CD4-positive, alpha-beta T cell (primary cell): ENCODE results near the gene ALPK3. TPM values are rescaled to one million over a fixed set of nuclear protein-coding genes. Genes with fewer than 3 reads are reported as not detected.

Source experiments
- ATAC-seq: fragments of 200-7000 bp; cut with Tn5 transposase; one replicate; pipeline ENCODE4 v1.10.0; 2022; ENCODE audit warnings: mild to moderate bottlenecking; ENCODE audit not compliant: poor library complexity
- CTCF ChIA-PET: fragments of 350-600 bp; sonication (Branson Sonifier 250); formaldehyde crosslinking; loops from one replicate; lab custom pipeline; 2021; ENCODE audit warnings: antibody characterized with exemption, inconsistent platforms; lab: Charles Lee
- POLR2A ChIA-PET: fragments of 350-600 bp; sonication (Branson Sonifier 250); formaldehyde crosslinking; loops from one replicate; lab custom pipeline; 2021; ENCODE audit warnings: antibody characterized with exemption, inconsistent platforms; lab: Charles Lee
- DNase-seq, 14 experiments: peaks; one replicate each; pipeline ENCODE4 v3.0.0-alpha.2; 2013 to 2020; ENCODE audit warnings: mixed read lengths in 2 of 14
- H3K27ac ChIP-seq, 2 donors: one replicate each; pipeline versions ENCODE4 v1.5.1 to v1.7.0; 2013; ENCODE audit warnings: low read length in 2 of 2, low read depth in 1 of 2, mild to moderate bottlenecking in 1 of 2
- H3K27me3 ChIP-seq, 2 experiments: 1 replicate in 1 of 2; 2 replicates in 1 of 2; pipeline versions ENCODE4 v1.6.1 to v1.7.0; 2013; ENCODE audit warnings: low read length in 2 of 2, control low read depth in 1 of 2, mild to moderate bottlenecking in 1 of 2, moderate library complexity in 1 of 2; ENCODE audit not compliant: insufficient read depth in 2 of 2, control insufficient read depth in 1 of 2
- H3K36me3 ChIP-seq: one replicate; pipeline ENCODE4 v1.6.1; 2013; ENCODE audit warnings: low read length, control low read depth; ENCODE audit not compliant: insufficient read depth
- H3K4me1 ChIP-seq: one replicate; pipeline ENCODE4 v1.6.1; 2013; ENCODE audit warnings: low read length, control low read depth; ENCODE audit not compliant: insufficient read depth
- H3K4me3 ChIP-seq: one replicate; pipeline ENCODE4 v1.5.1; 2013; ENCODE audit warnings: mild to moderate bottlenecking, low read length, moderate library complexity
- H3K9me3 ChIP-seq, 2 experiments: 1 replicate in 1 of 2; 2 replicates in 1 of 2; pipeline versions ENCODE4 v1.6.1 to v1.7.0; 2013; ENCODE audit warnings: low read length in 2 of 2, mild to moderate bottlenecking in 2 of 2, control low read depth in 1 of 2, moderate library complexity in 1 of 2; ENCODE audit not compliant: control insufficient read depth in 1 of 2, insufficient read depth in 1 of 2
- H3K27ac Mint-ChIP-seq: one replicate; pipeline ENCODE4 v1.8.0; 2020; ENCODE audit warnings: mixed read lengths
- H3K27me3 Mint-ChIP-seq: one replicate; pipeline ENCODE4 v1.8.0; 2021; ENCODE audit warnings: mixed read lengths
- H3K36me3 Mint-ChIP-seq: one replicate; pipeline ENCODE4 v1.8.0; 2021; ENCODE audit warnings: low read depth, mixed read lengths
- H3K4me1 Mint-ChIP-seq: one replicate; pipeline ENCODE4 v1.8.0; 2021; ENCODE audit warnings: low read depth, mixed read lengths
- H3K4me3 Mint-ChIP-seq: one replicate; pipeline ENCODE4 v1.8.0; 2020; ENCODE audit warnings: mild to moderate bottlenecking, mixed read lengths
- H3K9me3 Mint-ChIP-seq: one replicate; pipeline ENCODE4 v1.8.0; 2020; ENCODE audit warnings: mixed read lengths
- CTCF ChIP-seq: fragments of 200-600 bp; IDR thresholded peaks from one replicate; pipeline ENCODE4 v1.8.0; 2022; ENCODE audit warnings: antibody characterized with exemption, mild to moderate bottlenecking
- intact Hi-C, 2 experiments: fragments of 100-400 bp; cut with DNase I in 1 of 2; cut with micrococcal nuclease in 1 of 2; formaldehyde crosslinking; loops; one replicate each; pipeline versions ENCODE4 v1.15.1 to v1.9.0; 2023 to 2025; cut with DNase I, micrococcal nuclease
- total RNA-seq, 174 experiments: library from RNA in 2 of 174; stranded (reverse) in 2 of 174; gene quantifications; one replicate each; pipeline ENCODE4 v1.2.3 and lab custom pipeline; 2021 to 2026

ALPK3 gene
- total RNA-seq, 2 experiments from 2014 or later = 0.14 TPM

- no peaks in the 10 kb centered on the region for H3K4me1 ChIP-seq
- POLR2A ChIA-PET = no interaction called here
- Mint-ChIP-seq H3K27me3 (no peaks in the 10 kb centered on the region), H3K4me3 (no peak overlapping the region), H3K4me1 (no peaks in the 10 kb centered on the region), H3K36me3 (no peaks in the 10 kb centered on the region), H3K9me3 (no peaks in the 10 kb centered on the region), H3K27ac (no peak overlapping the region)
- no peak for TF ChIP-seq CTCF
- H3K9me3 ChIP-seq = no peaks in the 10 kb centered on the region
- intact Hi-C loops = no loop called here
- DNase-seq (no peak), ATAC-seq (no peak)
- no peak overlapping the region for H3K4me3 ChIP-seq
- H3K27ac ChIP-seq = no peak overlapping the region
- no peaks in the 10 kb centered on the region for H3K27me3 ChIP-seq
- no peaks in the 10 kb centered on the region for H3K36me3 ChIP-seq
- CTCF ChIA-PET = no interaction called here
Measured at GRCh38 chr15:84826369-84826823, 9.2 kb downstream of the ALPK3 start.

GRCh38 chr15:84827246-84827645, 10.1 kb downstream of the ALPK3 start:
- ChIA-PET CTCF (no interaction called here), POLR2A (no interaction called here)
- Histone ChIP-seq H3K9me3 (no peaks in the 10 kb centered on the region), H3K36me3 (no peaks in the 10 kb centered on the region), H3K4me3 (no peak overlapping the region), H3K4me1 (no peaks in the 10 kb centered on the region), H3K27me3 (no peaks in the 10 kb centered on the region), H3K27ac (no peak overlapping the region)
- DNase-seq (no peak), ATAC-seq (no peak)
- Mint-ChIP-seq H3K4me3 (no peak overlapping the region), H3K27ac (no peak overlapping the region), H3K36me3 (no peaks in the 10 kb centered on the region), H3K27me3 (no peaks in the 10 kb centered on the region), H3K9me3 (no peaks in the 10 kb centered on the region), H3K4me1 (no peaks in the 10 kb centered on the region)
- no peak for TF ChIP-seq CTCF
- intact Hi-C loops = no loop called here

- Mint-ChIP-seq H3K27ac (no peak overlapping the region), H3K4me3 (no peak overlapping the region), H3K27me3 (no peaks in the 10 kb centered on the region), H3K36me3 (no peaks in the 10 kb centered on the region), H3K4me1 (no peaks in the 10 kb centered on the region), H3K9me3 (no peaks in the 10 kb centered on the region)
- DNase-seq (no peak), ATAC-seq (no peak)
- Histone ChIP-seq H3K36me3 (no peaks in the 10 kb centered on the region), H3K27me3 (no peaks in the 10 kb centered on the region), H3K27ac (no peak overlapping the region), H3K4me3 (no peak overlapping the region), H3K9me3 (no peaks in the 10 kb centered on the region), H3K4me1 (no peaks in the 10 kb centered on the region)
- CTCF ChIA-PET = no interaction called here
- no peak for TF ChIP-seq CTCF
- POLR2A ChIA-PET = no interaction called here
- intact Hi-C loops = no loop called here
Measured at GRCh38 chr15:84828086-84828908, 11.1 kb downstream of the ALPK3 start.
